ENCODE measurements around the gene ACTN3.

DNA sequence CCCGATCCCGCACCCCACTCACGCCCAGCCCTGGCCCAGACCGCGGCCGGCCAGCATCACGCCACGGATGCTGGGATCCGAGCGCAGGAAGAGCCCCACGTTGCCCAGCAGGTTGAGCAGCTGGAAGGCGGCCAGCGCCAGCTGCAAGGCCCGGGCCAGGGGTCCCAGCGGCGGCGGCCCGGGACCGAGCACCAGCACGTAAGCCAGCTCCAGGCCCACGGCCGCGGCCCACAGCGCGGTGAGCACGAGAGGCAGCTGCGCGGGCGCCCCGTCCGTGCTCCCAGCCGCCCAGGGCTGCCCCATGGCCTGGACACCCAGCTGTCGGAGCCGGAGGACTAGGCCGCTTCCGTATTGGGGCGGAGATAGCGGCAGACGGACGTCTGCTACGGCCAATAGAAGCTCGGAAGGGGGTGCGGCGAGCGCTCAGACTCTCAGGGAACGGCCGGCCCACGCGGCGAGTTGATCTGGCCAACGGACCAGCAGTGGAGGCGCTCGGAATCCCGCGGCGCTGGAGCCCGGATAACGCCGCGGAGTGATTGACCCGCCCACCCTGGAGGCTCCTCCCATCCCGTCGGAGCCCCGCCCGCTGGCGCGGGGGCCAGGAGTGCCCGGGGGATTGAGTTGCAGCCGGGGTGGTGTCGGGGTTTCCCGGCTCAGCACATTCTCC lies 869 bp upstream of the ACTN3 start, which contains the start of gene ZDHHC24:
- TF ChIP-seq, protein P1, sequence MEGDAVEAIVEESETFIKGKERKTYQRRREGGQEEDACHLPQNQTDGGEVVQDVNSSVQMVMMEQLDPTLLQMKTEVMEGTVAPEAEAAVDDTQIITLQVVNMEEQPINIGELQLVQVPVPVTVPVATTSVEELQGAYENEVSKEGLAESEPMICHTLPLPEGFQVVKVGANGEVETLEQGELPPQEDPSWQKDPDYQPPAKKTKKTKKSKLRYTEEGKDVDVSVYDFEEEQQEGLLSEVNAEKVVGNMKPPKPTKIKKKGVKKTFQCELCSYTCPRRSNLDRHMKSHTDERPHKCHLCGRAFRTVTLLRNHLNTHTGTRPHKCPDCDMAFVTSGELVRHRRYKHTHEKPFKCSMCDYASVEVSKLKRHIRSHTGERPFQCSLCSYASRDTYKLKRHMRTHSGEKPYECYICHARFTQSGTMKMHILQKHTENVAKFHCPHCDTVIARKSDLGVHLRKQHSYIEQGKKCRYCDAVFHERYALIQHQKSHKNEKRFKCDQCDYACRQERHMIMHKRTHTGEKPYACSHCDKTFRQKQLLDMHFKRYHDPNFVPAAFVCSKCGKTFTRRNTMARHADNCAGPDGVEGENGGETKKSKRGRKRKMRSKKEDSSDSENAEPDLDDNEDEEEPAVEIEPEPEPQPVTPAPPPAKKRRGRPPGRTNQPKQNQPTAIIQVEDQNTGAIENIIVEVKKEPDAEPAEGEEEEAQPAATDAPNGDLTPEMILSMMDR (IDR thresholded peaks at IDR 0.05): peak in 1 of 7 experiments; percentile 2
- TF ChIP-seq POLR2A (IDR thresholded peaks at IDR 0.05): peak; percentile 69 to 82 (median 76)

All from body of pancreas (tissue), 4 donors.